ENCODE measurements around the gene ACTL7B. TPM values are rescaled to one million over a fixed set of nuclear protein-coding genes. Genes with fewer than 3 reads are reported as not detected.

The ACTL7B gene
- total and polyA plus RNA-seq, 2 of the 4 experiments (the other 2 are of a cell fraction): not detected

DNA sequence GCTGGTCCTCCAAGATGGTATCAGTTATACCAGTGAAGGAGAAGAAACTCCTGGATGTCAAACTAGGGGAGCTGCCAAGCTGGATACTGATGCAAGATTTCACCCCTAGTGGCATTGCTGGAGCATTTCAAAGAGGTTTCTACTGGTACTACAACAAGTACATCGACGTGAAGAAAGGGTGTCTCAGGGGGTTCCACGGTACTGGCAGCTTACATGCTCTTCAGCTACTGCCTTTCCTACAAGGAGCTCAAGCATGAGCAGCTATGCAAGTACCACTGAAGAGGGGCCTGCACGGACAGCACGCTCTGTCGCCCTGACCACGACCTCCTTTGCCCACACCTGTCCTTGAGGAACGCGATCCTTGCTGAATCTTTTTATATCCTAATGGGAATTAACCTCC is 19.5 kb downstream of the ACTL7B start:
- Histone ChIP-seq H3K27ac (ENCODE audit: insufficient read depth, low read length) (no peak overlapping the region), H3K27me3 (ENCODE audit: control insufficient read depth, insufficient read depth, low read length) (no peaks in the 10 kb centered on the region; the same call in 1 of the 2 replicates), H2BK20ac (ENCODE audit: low read depth, low read length) (no peak overlapping the region), H2AK9ac (replicated peaks; ENCODE audit: low read depth, low read length, poor library complexity) (no peak overlapping the region), H3K56ac (ENCODE audit: extremely low read depth, insufficient read depth, low read length) (no peak overlapping the region), H3K4me1 (ENCODE audit: control insufficient read depth, insufficient read depth, low read length) (no peaks in the 10 kb centered on the region), H3K4me3 (ENCODE audit: insufficient read depth, low read depth, low read length) (no peak overlapping the region), H2BK5ac (ENCODE audit: low read depth, low read length, poor library complexity, severe bottlenecking) (no peak overlapping the region), H3K36me3 (ENCODE audit: control insufficient read depth, insufficient read depth, low read length) (no peaks in the 10 kb centered on the region), H4K5ac (ENCODE audit: low read depth, low read length) (no peak overlapping the region), H4K8ac (ENCODE audit: low read depth in 2 of 2, low read length in 2 of 2) (no peak overlapping the region), H4K91ac (ENCODE audit: insufficient read depth, low read depth, low read length) (no peak overlapping the region), H4K20me1 (ENCODE audit: insufficient read depth, low read length) (no peaks in the 10 kb centered on the region), H3K14ac (replicated peaks; ENCODE audit: low read depth, low read length) (no peak overlapping the region), H3K18ac (ENCODE audit: low read depth, low read length) (no peak overlapping the region), H3K79me1 (ENCODE audit: low read depth in 1 of 2, low read length in 2 of 2) (no peaks in the 10 kb centered on the region), H3K9me1 (ENCODE audit: insufficient read depth, low read length) (no peaks in the 10 kb centered on the region), H3K9me3 (ENCODE audit: control insufficient read depth, insufficient read depth, low read length) (no peaks in the 10 kb centered on the region), H3K9ac (ENCODE audit: low read depth, low read length) (no peak overlapping the region), H2BK120ac (ENCODE audit: low read depth, low read length) (no peak overlapping the region), H2BK15ac (ENCODE audit: low read depth, low read length) (no peak overlapping the region), H2AFZ (replicated peaks; ENCODE audit: low read length, poor library complexity) (no peak overlapping the region), H3K23ac (ENCODE audit: low read depth, low read length) (no peak overlapping the region), H3K4ac (ENCODE audit: low read depth, low read length) (no peak overlapping the region), H2AK5ac (ENCODE audit: low read depth, low read length) (no peak overlapping the region), H3K4me2 (ENCODE audit: low read depth, low read length) (no peak overlapping the region)
- no CpG with 5 or more reads among the region's 9 CpGs for WGBS, 2 experiments (ENCODE audit: extremely low coverage in 2 of 2, insufficient read length in 1 of 2)
- POLR2A ChIA-PET (ENCODE audit: unreplicated experiment): no interaction called here
- in situ Hi-C loops (cut with MboI; ENCODE audit: low sequenced_read_pairs) (no loop called here), dilution Hi-C loops (cut with HindIII; ENCODE audit: low sequenced_read_pairs, unreplicated experiment) (no loop called here), intact Hi-C loops (cut with micrococcal nuclease) (no loop called here)
- no peak for ATAC-seq (ENCODE audit: low read depth)
- no peak for DNase-seq
- no TSS peak for BruUV-seq (replicated peaks)
- CTCF ChIA-PET: interaction anchor here (0.8 kb wide), 1 partner anchor 59 kb away, joined by 3 read pairs; no protein-coding TSS in a partner anchor
- no peak for TF ChIP-seq CHD1 (IDR thresholded peaks at IDR 0.05; ENCODE audit: low read depth, low read length)
- TF ChIP-seq, protein P1, sequence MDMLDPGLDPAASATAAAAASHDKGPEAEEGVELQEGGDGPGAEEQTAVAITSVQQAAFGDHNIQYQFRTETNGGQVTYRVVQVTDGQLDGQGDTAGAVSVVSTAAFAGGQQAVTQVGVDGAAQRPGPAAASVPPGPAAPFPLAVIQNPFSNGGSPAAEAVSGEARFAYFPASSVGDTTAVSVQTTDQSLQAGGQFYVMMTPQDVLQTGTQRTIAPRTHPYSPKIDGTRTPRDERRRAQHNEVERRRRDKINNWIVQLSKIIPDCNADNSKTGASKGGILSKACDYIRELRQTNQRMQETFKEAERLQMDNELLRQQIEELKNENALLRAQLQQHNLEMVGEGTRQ (IDR thresholded peaks at IDR 0.05; ENCODE audit: low read depth, low read length): no peak
- TF ChIP-seq FOS (IDR thresholded peaks at IDR 0.05; ENCODE audit: low read depth, low read length): no peak
- TF ChIP-seq, protein P2, sequence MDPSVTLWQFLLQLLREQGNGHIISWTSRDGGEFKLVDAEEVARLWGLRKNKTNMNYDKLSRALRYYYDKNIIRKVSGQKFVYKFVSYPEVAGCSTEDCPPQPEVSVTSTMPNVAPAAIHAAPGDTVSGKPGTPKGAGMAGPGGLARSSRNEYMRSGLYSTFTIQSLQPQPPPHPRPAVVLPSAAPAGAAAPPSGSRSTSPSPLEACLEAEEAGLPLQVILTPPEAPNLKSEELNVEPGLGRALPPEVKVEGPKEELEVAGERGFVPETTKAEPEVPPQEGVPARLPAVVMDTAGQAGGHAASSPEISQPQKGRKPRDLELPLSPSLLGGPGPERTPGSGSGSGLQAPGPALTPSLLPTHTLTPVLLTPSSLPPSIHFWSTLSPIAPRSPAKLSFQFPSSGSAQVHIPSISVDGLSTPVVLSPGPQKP (IDR thresholded peaks at IDR 0.05; ENCODE audit: borderline replicate concordance, low read depth, low read length): no peak
- TF ChIP-seq CEBPB (IDR thresholded peaks at IDR 0.05; ENCODE audit: low read depth, low read length): no peak
- TF ChIP-seq MAZ (IDR thresholded peaks at IDR 0.05; ENCODE audit: borderline replicate concordance, low read depth, low read length): no peak
- TF ChIP-seq MXI1 (IDR thresholded peaks at IDR 0.05; ENCODE audit: borderline replicate concordance, low read depth, low read length): no peak
- no peak for TF ChIP-seq BHLHE40 (IDR thresholded peaks at IDR 0.05; ENCODE audit: low read depth, low read length)
- TF ChIP-seq RAD21 (IDR thresholded peaks at IDR 0.05; ENCODE audit: low read length): no peak
- TF ChIP-seq NFE2L2 (IDR thresholded peaks at IDR 0.05; ENCODE audit: low read depth, low read length): no peak
- TF ChIP-seq POLR2A (IDR thresholded peaks at IDR 0.05; ENCODE audit: low read depth, low read length): no peak
- no peak for TF ChIP-seq RFX5 (IDR thresholded peaks at IDR 0.05; ENCODE audit: low read depth, low read length)

All from IMR-90 (cell line).